GM21529 (cell line): ENCODE measurements around the gene FBXL22.
"Not testable (repeated sequence)": the region's sequence is repeated elsewhere in the genome, so short reads cannot be mapped to it uniquely, and the experiment has no call there.

ENCODE experiments used
- ATAC-seq: cut with Tn5 transposase; IDR thresholded peaks from one replicate; pipeline ENCODE4 v1.9.1; 2021; ENCODE audit not compliant: unreplicated experiment

Gene FBXL22

DNA sequence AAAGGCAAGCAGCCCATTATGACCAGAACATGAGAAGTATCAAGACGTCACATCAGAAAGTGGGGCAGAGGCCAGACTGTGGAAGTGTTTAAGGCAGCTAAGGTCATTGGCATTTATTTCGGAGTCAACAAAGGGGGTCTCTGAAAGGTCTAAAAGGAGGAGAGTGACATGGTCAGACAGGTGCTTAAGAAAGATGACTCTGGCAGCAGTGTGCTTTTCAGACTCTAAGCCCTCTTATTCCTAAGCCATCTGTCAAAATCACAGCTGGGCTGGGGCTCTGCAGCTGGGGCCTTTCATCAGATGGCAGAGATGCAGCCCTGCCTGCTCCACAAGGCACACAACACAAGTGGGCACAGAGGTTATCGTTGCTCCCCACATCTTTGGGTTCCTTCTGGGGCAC is 14.0 kb downstream of the FBXL22 start:
- ATAC-seq, result no peak

DNA sequence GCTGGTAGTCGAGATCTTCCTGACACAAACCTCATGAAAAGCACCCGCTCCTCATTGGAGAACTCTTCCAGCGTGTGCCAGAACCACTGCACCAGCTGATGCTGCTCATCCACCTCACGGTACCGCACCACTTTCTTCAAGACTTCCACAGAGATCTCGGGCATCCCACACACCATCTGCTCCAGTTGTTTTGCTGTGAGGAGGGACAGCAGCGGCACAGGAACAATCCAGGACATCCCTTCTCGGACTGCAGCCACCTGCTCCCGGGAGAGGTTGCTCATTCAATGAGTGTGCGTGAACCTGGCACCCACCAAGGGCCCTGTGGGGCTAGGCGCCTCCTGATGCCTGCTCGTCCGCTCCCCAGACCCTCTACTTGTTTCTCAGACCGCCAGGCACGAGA is 15.1 kb downstream of the FBXL22 start:
- ATAC-seq, result no peak

DNA sequence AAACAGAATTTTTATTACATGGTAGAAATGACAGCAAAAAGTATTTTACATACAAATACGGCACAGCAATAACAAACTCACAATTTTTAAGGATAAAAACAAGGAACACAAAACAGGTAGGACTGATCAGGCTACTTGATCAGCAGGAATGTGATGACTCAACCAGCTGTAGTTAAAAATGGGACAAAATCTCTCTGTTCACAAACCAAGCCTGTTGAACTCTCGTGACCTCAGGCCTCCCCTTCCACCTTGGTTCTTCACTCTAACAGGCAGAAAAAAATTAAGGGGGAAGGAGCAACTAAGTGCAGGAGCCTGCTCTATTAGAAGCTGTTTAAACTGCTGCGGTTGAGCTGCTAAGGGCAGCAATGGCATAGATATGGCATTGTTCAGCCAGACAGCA is 18.7 kb downstream of the FBXL22 start:
- no peak for ATAC-seq

DNA sequence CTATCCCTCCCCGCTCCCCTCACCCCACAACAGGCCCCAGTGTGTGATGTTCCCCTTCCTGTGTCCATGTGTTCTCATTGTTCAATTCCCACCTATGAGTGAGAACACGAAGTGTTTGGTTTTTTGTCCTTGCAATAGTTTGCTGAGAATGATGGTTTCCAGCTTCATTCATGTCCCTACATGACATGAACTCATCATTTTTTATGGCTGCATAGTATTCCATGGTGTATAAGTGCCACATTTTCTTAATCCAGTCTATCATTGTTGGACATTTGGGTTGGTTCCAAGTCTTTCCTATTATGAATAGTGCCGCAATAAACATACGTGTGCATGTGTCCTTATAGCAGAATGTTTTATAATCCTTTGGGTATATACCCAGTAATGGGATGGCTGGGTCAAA is 20.0 kb downstream of the FBXL22 start:
- ATAC-seq, result not testable (repeated sequence)

DNA sequence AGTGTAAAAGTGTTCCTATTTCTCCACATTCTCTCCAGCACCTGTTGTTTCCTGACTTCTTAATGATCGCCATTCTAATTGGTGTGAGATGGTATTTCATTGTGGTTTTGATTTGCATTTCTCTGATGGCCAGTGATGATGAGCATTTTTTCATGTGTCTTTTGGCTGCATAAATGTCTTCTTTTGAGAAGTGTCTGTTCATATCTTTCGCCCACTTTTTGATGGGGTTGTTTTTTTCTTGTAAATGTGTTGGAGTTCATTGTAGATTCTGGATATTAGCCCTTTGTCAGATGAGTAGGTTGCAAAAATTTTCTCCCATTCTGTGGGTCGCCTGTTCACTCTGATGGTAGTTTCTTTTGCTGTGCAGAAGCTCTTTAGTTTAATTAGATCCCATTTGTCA is 20.4 kb downstream of the FBXL22 start:
- ATAC-seq, result not testable (repeated sequence)

DNA sequence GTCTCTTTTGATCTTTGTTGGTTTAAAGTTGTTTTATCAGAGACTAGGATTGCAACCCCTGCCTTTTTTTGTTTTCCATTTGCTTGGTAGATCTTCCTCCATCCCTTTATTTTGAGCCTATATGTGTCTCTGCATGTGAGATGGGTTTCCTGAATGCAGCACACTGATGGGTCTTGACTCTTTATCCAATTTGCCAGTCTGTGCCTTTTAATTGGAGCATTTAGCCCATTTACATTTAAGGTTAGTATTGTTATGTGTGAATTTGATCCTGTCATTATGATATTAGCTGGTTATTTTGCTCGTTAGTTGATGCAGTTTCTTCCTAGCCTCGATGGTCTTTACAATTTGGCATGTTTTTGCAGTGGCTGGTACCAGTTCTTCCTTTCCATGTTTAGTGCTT is 23.6 kb downstream of the FBXL22 start:
- not testable (repeated sequence) for ATAC-seq

DNA sequence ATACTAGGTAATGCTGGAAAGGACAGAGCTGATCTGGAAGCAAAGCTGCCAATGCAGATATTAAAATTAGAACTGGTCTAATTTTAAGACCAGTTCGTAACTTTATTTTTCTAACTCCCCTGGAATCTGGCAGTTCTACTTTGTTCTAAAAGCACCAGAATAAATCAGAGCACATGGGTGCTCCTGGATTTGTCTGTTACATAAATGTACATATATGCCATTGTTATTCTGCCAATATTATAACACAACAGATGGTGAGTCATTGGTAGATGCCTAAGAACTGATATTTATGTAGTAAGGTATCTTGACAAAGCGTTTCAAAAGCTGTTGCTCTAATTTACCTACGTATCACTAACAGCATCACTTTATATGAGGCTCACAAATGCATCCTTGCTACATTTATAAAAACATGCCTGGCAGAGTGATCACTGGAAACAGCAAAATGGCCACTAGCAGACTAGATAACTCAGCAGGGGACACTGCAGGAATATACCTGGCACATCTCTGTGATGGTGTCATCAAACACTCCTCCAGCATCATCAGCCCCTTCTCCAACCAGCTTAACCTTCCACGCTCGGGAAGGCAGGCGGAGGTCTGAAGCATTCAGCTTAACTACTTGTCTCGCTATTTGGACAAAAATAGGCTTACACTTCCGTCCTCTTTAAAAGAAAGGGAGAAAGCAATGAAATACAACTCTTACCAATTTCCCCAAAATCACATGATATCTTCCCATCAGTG is 26.2 kb downstream of the FBXL22 start:
- ATAC-seq, result no peak

DNA sequence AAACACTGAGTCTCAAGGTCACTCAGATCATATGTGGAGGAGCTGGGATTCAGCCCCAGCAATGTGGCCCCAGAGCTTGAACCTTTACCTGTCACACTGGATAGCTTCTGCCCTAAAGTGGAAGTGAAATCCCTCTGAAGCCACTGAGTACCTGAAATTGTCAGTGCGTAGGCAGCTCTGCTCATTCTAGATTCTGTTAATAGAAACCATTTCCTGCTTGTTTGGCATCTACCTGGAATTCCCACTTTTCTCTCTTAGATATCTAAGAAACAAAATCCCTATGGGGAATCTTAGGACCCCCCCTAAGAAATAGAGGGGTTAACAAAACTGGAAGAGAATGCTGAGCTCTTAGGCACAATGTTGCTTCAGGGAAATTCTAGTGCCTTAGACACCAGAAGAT is 29.8 kb downstream of the FBXL22 start:
- peak; percentile 84 for ATAC-seq

DNA sequence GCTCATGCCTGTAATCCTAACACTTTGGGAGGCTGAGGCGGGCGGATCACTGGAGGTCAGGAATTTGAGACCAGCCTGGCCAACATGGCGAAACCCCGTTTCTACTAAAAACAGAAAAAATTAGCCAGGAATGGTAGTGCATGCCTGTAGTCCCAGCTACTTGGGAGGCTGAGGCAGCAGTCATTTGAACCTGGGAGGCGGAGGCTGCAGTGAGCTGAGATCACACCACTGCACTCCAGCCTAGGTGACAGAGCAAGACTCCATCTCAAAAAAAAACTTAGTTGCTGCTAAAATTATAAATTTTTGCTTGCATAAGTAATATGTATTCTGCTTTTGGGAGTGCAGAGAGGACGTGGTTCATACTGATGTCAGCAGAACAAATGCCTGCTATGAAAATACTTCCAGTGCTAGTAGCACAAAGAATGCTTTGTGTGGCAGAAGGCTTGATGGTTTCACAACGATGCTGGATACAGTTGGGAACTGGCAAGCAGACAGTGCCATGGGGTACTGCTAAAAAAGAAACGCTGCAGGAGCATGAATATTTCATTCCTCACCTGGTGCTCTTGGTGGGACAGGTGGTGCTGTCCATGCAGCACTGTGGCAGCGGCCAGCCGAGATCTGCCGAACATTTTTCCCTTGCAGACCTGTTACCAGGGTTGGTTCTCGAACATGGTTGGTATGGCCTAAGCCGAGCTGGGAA is 31.1 kb downstream of the FBXL22 start:
- no peak for ATAC-seq

DNA sequence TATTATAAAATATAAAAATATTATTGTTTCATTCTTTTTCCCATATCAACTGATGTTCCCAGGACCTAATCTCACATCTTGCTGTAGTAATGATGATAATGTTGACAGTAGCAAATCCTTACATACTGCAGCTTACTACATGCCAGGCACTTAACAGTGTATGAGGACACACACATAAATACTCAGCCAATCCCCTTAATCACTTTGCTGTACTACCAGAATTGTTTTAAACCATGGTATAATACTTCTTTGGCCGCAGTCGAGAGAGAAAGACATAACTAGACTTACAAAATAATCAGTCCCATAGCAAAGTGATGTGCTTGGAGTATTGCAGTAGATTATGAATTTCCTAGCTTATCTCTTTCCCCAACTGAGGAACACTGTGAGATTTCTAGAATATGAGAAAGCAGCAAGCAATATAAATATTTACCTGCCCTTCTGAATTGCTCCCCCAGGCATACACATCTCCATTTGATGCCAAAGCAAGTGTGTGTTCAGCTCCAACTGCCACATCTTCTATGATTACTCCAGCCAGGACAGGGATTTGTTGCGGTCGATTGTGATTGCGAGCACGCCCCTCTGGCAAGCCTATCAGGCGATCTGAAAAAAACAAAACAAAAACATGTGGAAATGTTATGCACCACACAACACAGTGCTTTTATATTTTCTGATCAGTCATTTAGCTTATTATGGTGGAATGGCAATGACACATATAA is 33.0 kb downstream of the FBXL22 start:
- no peak for ATAC-seq

DNA sequence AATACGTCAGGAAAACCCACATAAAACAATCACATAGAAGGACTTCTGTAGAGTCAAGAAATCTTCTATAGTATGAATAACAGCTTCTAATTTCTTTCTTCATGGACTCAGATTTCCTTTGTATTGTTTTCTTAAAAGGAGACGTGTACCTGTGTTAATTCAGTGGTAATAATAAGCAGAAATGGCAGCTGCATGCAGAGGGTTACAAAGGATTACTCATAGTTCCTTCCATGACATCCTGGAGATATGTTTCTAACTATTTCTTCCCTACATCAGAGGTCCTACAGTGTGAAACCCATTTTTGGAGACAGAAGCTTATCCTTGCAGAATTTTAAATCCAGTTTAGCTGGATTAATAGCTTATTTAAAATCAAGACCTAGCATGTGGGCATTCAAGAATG is 36.1 kb downstream of the FBXL22 start:
- no peak for ATAC-seq

DNA sequence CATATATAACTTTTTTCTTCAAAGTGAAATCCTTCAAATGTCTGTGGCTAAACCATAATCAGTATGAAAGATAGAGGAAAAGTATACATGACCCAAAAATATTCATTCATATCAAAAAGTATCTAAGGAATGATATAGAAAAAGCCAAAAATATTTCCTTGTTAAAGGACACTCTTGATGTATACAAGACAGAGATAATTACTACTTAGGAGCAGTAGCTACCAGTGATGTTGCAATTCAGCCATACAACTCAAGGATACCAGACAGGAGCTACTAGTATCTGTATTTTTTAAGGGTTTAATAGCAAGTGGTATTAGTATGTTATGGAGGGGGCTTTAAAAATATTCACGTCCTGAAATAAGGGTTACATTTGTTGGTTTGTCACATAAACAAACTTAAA is 37.0 kb downstream of the FBXL22 start:
- ATAC-seq, result no peak

DNA sequence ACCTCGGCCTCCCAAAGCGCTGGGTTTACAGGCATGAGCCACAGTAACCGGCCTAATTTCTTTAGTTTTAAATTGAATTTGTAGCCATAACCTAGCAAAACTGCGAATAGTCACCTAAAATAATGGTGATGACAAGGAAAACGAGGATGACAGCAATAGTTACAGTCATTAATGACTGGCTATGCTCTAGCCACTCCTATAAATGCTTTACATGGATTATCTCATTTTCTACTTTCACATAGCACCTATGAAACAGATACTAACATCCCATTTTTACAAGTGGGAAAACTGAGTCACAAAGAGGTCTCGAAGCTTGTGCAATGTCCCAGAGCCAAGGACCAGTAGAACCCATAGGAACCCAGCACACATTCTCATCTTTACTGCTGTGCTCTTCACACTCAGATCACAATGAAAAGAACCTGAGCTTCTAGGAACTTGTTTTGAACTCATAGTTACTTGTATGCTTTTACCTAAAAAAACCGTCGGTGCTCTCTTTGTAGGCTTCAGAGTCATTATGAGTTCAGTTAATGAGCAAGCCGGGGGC is 39.4 kb downstream of the FBXL22 start:
- no peak for ATAC-seq

DNA sequence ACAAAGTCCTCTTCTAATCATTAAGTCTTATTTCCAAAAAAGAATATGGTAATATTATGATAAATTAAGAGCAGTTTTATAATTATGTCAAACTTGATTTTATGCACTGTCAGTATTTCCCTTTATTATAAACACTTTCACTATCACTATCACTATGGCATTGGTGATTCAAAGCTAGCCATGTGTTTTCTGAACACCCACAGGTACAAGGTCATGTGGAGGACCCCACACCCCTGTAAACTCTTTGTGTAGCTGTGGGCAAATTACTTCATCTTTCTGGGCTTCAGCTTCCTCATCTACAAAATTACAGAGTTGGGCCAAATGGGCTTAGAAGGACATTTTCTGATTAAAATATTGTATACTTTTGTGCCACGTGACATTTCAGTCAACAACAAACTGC is 41.7 kb downstream of the FBXL22 start:
- no peak for ATAC-seq

DNA sequence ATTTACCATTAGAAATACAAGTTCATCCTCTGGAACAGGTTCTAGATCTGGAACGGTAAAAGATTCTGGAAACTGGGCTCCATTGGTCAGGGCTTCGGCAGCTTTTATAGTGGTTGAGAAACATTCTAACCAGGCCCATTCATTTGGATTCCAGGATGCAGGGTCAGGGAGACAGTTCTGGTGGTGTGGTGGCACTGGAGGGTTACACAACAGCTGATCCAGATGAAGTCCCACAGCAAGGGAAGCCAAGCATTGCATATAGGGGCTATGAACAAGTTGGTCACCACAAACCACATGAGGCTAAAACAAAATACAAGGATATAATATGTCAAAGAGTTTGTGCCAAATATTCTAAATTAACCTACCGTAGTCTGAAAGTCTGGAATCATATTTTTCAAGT is 43.0 kb downstream of the FBXL22 start:
- no peak for ATAC-seq
